Measurements from ENCODE around the gene PSMD2. TPM values are rescaled to one million over a fixed set of nuclear protein-coding genes. Genes with fewer than 3 reads are reported as not detected.
A peak's percentile ranks its signal among the peaks of the same experiment; 100 is the strongest.

Gene PSMD2
- total RNA-seq, 1 experiment from 2014 or later = 359 TPM

GRCh38 chr3:184350618-184351017 is 51.6 kb downstream of the PSMD2 start (continued):
- no peak for TF ChIP-seq ZNF425 (CRISPR knock-in tag; conservative IDR thresholded peaks at IDR 0.05)
- no peak for TF ChIP-seq E2F5 (CRISPR knock-in tag; IDR thresholded peaks at IDR 0.05)
- no peak for TF ChIP-seq ATF3 (CRISPR knock-in tag; conservative IDR thresholded peaks at IDR 0.05)
- no peak for TF ChIP-seq CDX4 (CRISPR knock-in tag; IDR thresholded peaks at IDR 0.05; ENCODE audit: borderline replicate concordance)

GRCh38 chr3:184351511-184352148 is 52.6 kb downstream of the PSMD2 start:
- no peak for DNase-seq (ENCODE audit: low spot score)
- Mint-ChIP-seq H3K4me1 (peaks cover 11% of the 10 kb centered on the region), H3K27ac (peak overlapping the region; percentile 48), H3K36me3 (peaks cover 11% of the 10 kb centered on the region), H3K4me3 (no peak overlapping the region), H3K9me3 (no peaks in the 10 kb centered on the region), H3K27me3 (ENCODE audit: low read depth) (no peaks in the 10 kb centered on the region)
- ChIA-PET CTCF (interaction anchor here (0.8 to 2.3 kb wide), 5 partner anchors 9 to 162 kb away, joined by 3 to 9 read pairs (median 3); partner anchors contain the start of genes FAM131A and THPO), POLR2A (interaction anchor here (1.2 kb wide), 1 partner anchor 11 kb away, joined by 9 read pairs; no protein-coding TSS in a partner anchor)
- TF ChIP-seq CTCF (IDR thresholded peaks at IDR 0.05) (no peak), FOXK1 (CRISPR knock-in tag; IDR thresholded peaks at IDR 0.05) (no peak), ZNF281 (CRISPR knock-in tag; IDR thresholded peaks at IDR 0.05) (no peak), E2F1 (CRISPR knock-in tag; IDR thresholded peaks at IDR 0.05) (no peak), TEAD4 (CRISPR knock-in tag; IDR thresholded peaks at IDR 0.05) (no peak), ETV6 (CRISPR knock-in tag; IDR thresholded peaks at IDR 0.05) (no peak), EMX1 (CRISPR knock-in tag; IDR thresholded peaks at IDR 0.05) (no peak)
- no peak for ATAC-seq

All from WTC11 (cell line).